Right lobe of liver (tissue), 6 donors: ENCODE data around the gene R3HDM2. TPM values are rescaled to one million over a fixed set of nuclear protein-coding genes. Genes with fewer than 3 reads are reported as not detected.

ENCODE experiments used
- ATAC-seq, 4 donors: fragments of 200-7000 bp; cut with Tn5 transposase; one replicate each; pipeline ENCODE4 v1.9.1; 2020; ENCODE audit warnings: mild to moderate bottlenecking in 4 of 4, moderate library complexity in 4 of 4
- DNase-seq, 3 donors: peaks; one replicate each; pipeline ENCODE4 v3.0.0-alpha.2; 2020
- H3K27ac ChIP-seq, 3 donors: fragments of 200-600 bp; one replicate each; pipeline ENCODE4 v1.8.0; 2022
- H3K27me3 ChIP-seq, 2 donors: fragments of 200-600 bp; one replicate each; pipeline ENCODE4 v1.8.0; 2022
- H3K36me3 ChIP-seq, 4 donors: fragments of 200-600 bp; sonication (generic) in 1 of 4; one replicate each; pipeline versions ENCODE4 v1.5.1 to v1.8.0; 2017 to 2022; ENCODE audit warnings: control low read depth in 1 of 4
- H3K4me1 ChIP-seq, 4 donors: fragments of 200-600 bp; sonication (generic) in 1 of 4; one replicate each; pipeline versions ENCODE4 v1.5.1 to v1.8.0; 2017 to 2022; ENCODE audit warnings: control low read depth in 1 of 4
- H3K4me3 ChIP-seq, 3 donors: fragments of 200-600 bp; one replicate each; pipeline ENCODE4 v1.8.0; 2022
- H3K9me3 ChIP-seq, 4 donors: fragments of 200-600 bp; sonication (generic) in 1 of 4; one replicate each; pipeline versions ENCODE4 v1.5.1 to v1.8.0; 2017 to 2022; ENCODE audit warnings: control low read depth in 1 of 4
- CTCF ChIP-seq, 4 donors: fragments of 200-600 bp in 3 of 4; fragments of 450-650 bp in 1 of 4; IDR thresholded peaks; one replicate each; pipeline versions ENCODE4 v1.5.1 to v1.8.0; 2016 to 2022; ENCODE audit warnings: antibody characterized with exemption in 4 of 4, mild to moderate bottlenecking in 2 of 4
- POLR2A ChIP-seq: fragments of 450-650 bp; IDR thresholded peaks from one replicate; pipeline ENCODE4 v1.6.1; 2017; ENCODE audit warnings: antibody characterized with exemption, mild to moderate bottlenecking
- WGBS: methylation state at CpG from one replicate; pipeline ENCODE4 v1.1.6; 2018; ENCODE audit warnings: low coverage, low lambda C conversion rate; ENCODE audit not compliant: insufficient coverage; ENCODE audit errors: missing lambda C conversion rate; 5-methylcytosine and 5-hydroxymethylcytosine counted together
- intact Hi-C, 2 donors: fragments of 100-400 bp; cut with DNase I; formaldehyde crosslinking; loops; one replicate each; pipeline versions ENCODE4 v1.11.2 to v1.14.1; 2022
- long read RNA-seq: library from polyadenylated mRNA; unstranded; transcript quantifications from one replicate; pipeline ENCODE4 v2.0.0, GENCODE V29; 2019
- total RNA-seq, 6 experiments: library from RNA; depleted of rRNA in 2 of 6; stranded (reverse); fragments of >200 nt in 2 of 6; fragmentation: NEBNext Ultra II Directional in 3 of 6; extraction: Animal tissue kit (Norgen Biotek cat#: 25700) in 3 of 6; gene quantifications; one replicate each; pipeline versions ENCODE4 v1.1.0 to v1.2.4, GENCODE V29; 2016 to 2023
- donor health status: DM: no; HTN: yes; CAD: no.
- donor health status: DM: no; HTN: no; CAD: no.
- donor health status: DM: no; HTN: no; CAD: no.
- donor health status: DM: no; HTN: yes; CAD: no.
- donor health status: DM: no; HTN: yes; CAD: no.

R3HDM2 gene
- 10 to 100 TPM; 25.3 to 48.0 (median 35.9) TPM for total RNA-seq
- long read RNA-seq, partial matches to known transcripts = 0 of 2 reads
- long read RNA-seq, other reads (novel, unspliced or antisense) = 2 of 2 reads

DNA sequence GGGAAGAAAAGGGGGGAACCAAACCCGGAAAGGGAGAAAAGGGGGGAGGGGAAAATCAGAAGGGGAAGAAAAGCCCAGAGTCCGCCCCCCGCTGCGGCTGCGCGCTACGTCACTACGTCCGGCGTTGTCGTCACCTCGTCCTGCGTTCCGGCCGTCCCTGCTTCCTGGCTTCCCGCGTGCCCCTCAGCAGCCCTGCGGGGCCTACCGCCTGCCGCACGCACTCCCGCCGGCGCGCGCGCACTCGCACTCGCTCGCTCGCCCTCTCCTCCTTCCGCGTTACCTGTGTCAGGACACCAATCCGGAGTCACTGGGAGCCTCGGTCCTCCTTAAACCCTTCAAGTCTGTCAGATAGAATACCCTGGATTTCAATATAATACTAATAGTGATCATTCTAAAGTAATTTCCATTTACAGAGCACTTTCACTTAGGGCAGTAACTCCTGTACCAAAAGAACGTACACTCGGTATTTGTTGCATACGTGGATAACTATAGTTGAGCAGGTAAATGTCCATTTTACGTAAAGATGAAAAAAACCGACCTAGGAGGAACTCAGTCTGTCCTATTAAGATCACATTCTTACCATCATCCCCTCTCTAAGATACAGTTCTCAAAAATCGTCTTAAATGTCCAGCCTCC is at the start of gene R3HDM2:
TSS of gene R3HDM2 (minus strand) at position 113 of the 636 bp plus-strand sequence. CDS start 120,615 bp downstream, outside the sequence.
- DNase-seq (peak; percentile 96 to 98 (median 98)), ATAC-seq (peak; percentile 73 to 85 (median 80))
- Histone ChIP-seq H3K4me3 (peak within 1 kb of the TSS; percentile 46 to 69 (median 65)), H3K9me3 (no peaks in the 10 kb centered on the region), H3K27me3 (no peaks in the 10 kb centered on the region), H3K27ac (peak within 1 kb of the TSS; percentile 88 to 96 (median 90)), H3K4me1 (peaks cover 0 to 38% (median under 1%) of the 10 kb centered on the region in 4 donors), H3K36me3 (no peaks in the 10 kb centered on the region)
- peak; percentile 97 for TF ChIP-seq POLR2A
- peak in 1 of 4 donors; percentile 16 for TF ChIP-seq CTCF (IDR thresholded peaks at IDR 0.05)
- WGBS = under 1% methylated on average over 23 of the region's 41 CpGs
- intact Hi-C loops = no loop called here

DNA sequence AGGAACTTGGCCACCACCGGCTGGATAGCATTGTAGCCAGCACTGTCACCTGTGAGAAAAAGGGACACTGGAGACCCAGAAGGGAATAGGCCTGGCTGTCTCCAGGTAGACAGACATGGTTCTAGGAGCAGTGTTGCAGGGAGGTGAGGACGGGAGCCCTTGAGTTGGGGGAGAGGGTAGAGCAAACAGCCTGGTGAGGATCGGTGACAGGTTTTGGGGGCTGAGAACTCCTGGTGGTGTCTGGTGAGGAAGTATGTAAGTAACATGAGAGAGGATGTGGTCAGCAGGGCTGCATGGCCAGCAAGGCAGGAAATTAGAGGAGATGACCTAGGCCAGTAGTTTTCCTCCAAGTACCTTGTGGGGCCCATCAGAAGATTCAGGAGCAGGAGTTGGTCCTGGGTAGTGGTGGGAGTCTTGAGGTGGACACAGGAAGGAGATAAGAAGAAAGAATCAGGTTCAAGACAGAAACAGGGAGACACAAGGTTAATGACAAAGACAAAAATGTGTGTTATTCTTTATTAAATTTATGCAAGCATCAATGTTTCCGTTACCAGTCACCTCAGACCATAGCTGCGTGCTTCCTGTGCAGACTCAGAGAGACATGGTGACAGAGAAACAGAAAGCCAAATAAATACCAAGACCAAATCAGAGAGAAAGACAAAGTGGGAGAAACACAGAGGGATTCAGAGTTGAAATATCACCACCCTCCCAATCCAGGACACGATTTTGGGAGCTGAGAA is 48.7 kb upstream of the R3HDM2 start, which contains the start of gene ARHGAP9:
TSS of gene ARHGAP9 (minus strand) at position 491 of the 740 bp plus-strand sequence. CDS start at position 31, 460 bp downstream.
- no peaks in the 10 kb centered on the region for H3K9me3 ChIP-seq
- peaks cover 0 to 13% (median 5%) of the 10 kb centered on the region in 4 donors for H3K4me1 ChIP-seq
- ATAC-seq (peak; percentile 4 to 19 (median 7)), DNase-seq (no peak)
- peaks cover 0 to 14% of the 10 kb centered on the region in 2 donors for H3K27me3 ChIP-seq
- no peak within 1 kb of the TSS for H3K4me3 ChIP-seq
- WGBS = 50% methylated on average over 6 of the region's 6 CpGs
- TF ChIP-seq CTCF (IDR thresholded peaks at IDR 0.05) = no peak
- no peak for TF ChIP-seq POLR2A
- H3K27ac ChIP-seq = peak within 1 kb of the TSS; percentile 50 to 73 (median 66)
- H3K36me3 ChIP-seq = no peaks in the 10 kb centered on the region
- intact Hi-C loops = no loop called here

DNA sequence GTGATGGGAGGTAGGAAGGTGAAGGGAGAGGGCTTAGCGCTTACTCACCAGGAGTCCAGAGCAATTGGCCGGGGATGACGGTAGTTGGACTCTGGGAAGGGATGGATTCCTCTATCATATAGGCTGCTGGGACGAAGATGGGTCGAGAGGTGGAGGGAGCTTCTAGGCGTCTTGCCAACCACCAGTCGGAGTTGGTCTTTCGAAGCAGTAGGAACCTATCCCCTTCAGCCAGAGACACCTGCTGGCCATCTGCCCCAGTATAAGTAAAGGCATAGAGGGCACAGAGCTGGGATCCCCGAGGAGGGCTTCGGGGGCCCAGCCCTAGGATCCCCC is 48.2 kb upstream of the R3HDM2 start:
- 20% methylated on average over 1 of the region's 10 CpGs for WGBS
- H3K9me3 ChIP-seq = no peaks in the 10 kb centered on the region
- peak overlapping the region; percentile 50 to 73 (median 66) for H3K27ac ChIP-seq
- H3K4me1 ChIP-seq = peaks cover 0 to 13% (median 5%) of the 10 kb centered on the region in 4 donors
- peaks cover 0 to 14% of the 10 kb centered on the region in 2 donors for H3K27me3 ChIP-seq
- no peaks in the 10 kb centered on the region for H3K36me3 ChIP-seq
- ATAC-seq = no peak
- no peak for DNase-seq
- intact Hi-C loops = no loop called here
- no peak for TF ChIP-seq POLR2A
- TF ChIP-seq CTCF (IDR thresholded peaks at IDR 0.05) = no peak
- H3K4me3 ChIP-seq = no peak overlapping the region

DNA sequence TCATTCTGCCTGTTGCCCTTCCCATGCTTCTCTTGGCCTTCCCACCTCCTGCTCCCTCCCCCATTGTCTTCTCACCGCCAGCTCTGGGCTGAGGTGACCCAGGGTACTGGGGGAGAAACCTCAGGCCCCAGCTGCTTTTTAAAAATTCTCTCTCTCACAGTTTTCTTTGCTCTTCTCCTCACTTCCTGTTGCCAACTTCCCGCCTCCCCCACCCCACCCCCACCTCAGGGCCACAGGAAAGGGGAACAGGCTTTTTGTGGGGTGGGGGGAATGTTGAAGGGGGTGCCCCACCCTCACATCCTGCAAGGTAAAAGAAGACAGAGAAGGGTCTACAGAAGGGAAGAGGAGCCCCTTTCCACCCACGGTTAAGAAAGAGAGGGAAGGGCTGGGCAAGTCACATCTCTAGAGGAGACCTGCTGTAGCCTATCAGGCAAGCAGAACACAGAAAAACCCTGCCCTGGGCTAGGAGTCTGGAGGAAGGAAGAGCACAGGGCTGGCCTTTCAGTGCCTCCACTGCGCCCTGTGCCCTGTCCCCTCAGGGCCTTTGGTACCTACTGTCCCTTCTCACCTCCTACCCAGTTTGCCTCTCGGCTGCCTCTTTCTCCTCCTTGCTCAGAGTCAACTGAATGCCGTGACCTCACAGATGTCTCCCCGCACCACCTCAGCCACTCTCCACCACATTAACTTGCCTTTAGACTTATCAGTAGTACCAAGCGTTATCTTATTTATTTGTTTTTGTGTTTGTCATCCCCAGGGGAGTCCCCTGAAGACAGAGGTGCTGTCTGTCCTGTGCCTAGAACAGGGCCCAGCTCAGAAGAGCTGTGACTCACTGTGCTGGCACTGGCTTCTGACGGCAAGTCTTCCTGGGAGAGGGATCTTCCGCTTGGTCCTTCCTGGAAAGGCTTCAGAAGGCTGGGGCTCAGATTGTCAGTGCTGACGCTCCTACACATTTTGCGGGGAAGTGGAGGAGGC is 47.2 kb upstream of the R3HDM2 start:
- peak; percentile 19 to 53 (median 34) for ATAC-seq
- peaks cover 0 to 13% (median 5%) of the 10 kb centered on the region in 4 donors for H3K4me1 ChIP-seq
- intact Hi-C loops = no loop called here
- DNase-seq = no peak
- H3K9me3 ChIP-seq = no peaks in the 10 kb centered on the region
- 59% methylated on average over 10 of the region's 12 CpGs for WGBS
- H3K4me3 ChIP-seq = peak overlapping the region; percentile 25 to 42 (median 29)
- H3K27me3 ChIP-seq = peaks cover 0 to 14% of the 10 kb centered on the region in 2 donors
- TF ChIP-seq CTCF (IDR thresholded peaks at IDR 0.05) (no peak), POLR2A (no peak)
- H3K36me3 ChIP-seq = no peaks in the 10 kb centered on the region
- peak overlapping the region; percentile 50 to 73 (median 66) for H3K27ac ChIP-seq
